22Rv1 (cell line): ENCODE results near the gene HBZ.

Experiments used
- H3K27ac ChIP-seq: fragments of 450-650 bp; 2 replicates; pipeline ENCODE4 v1.5.1; 2017
- ZFX ChIP-seq: fragments of 450-650 bp; IDR thresholded peaks from 2 replicates; pipeline ENCODE4 v1.6.1; 2017; ENCODE audit warnings: antibody characterized with exemption, borderline replicate concordance
- TF ChIP-seq, protein P1 (sequence below): fragments of 450-650 bp; IDR thresholded peaks from 2 replicates; pipeline ENCODE4 v1.5.1; 2017; ENCODE audit warnings: mild to moderate bottlenecking

The HBZ gene

DNA sequence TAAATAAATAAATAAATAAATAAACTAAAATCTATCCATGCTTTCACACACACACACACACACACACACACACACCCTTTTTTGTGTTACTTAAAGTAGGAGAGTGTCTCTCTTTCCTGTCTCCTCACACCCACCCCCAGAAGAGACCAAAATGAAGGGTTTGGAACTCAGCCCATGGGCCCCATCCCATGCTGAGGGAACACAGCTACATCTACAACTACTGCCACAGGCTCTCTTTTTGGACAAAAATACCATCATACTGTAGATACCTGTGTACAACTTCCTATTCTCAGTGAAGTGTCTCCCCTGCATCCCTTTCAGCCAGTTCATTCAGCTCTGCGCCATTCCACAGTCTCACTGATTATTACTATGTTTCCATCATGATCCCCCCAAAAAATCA is 18.3 kb downstream of the HBZ start:
- no peak overlapping the region for H3K27ac ChIP-seq
- no peak for TF ChIP-seq ZFX
- TF ChIP-seq, protein P1, sequence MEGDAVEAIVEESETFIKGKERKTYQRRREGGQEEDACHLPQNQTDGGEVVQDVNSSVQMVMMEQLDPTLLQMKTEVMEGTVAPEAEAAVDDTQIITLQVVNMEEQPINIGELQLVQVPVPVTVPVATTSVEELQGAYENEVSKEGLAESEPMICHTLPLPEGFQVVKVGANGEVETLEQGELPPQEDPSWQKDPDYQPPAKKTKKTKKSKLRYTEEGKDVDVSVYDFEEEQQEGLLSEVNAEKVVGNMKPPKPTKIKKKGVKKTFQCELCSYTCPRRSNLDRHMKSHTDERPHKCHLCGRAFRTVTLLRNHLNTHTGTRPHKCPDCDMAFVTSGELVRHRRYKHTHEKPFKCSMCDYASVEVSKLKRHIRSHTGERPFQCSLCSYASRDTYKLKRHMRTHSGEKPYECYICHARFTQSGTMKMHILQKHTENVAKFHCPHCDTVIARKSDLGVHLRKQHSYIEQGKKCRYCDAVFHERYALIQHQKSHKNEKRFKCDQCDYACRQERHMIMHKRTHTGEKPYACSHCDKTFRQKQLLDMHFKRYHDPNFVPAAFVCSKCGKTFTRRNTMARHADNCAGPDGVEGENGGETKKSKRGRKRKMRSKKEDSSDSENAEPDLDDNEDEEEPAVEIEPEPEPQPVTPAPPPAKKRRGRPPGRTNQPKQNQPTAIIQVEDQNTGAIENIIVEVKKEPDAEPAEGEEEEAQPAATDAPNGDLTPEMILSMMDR = no peak

DNA sequence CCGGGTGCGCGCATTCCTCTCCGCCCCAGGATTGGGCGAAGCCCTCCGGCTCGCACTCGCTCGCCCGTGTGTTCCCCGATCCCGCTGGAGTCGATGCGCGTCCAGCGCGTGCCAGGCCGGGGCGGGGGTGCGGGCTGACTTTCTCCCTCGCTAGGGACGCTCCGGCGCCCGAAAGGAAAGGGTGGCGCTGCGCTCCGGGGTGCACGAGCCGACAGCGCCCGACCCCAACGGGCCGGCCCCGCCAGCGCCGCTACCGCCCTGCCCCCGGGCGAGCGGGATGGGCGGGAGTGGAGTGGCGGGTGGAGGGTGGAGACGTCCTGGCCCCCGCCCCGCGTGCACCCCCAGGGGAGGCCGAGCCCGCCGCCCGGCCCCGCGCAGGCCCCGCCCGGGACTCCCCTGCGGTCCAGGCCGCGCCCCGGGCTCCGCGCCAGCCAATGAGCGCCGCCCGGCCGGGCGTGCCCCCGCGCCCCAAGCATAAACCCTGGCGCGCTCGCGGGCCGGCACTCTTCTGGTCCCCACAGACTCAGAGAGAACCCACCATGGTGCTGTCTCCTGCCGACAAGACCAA is 20.0 kb downstream of the HBZ start, which contains the start of gene HBA2:
HBA2 (plus strand) TSS at position 503 of the 568 bp plus-strand sequence; CDS start at position 540, 37 bp downstream.
- peak within 1 kb of the TSS; percentile 65 for H3K27ac ChIP-seq

DNA sequence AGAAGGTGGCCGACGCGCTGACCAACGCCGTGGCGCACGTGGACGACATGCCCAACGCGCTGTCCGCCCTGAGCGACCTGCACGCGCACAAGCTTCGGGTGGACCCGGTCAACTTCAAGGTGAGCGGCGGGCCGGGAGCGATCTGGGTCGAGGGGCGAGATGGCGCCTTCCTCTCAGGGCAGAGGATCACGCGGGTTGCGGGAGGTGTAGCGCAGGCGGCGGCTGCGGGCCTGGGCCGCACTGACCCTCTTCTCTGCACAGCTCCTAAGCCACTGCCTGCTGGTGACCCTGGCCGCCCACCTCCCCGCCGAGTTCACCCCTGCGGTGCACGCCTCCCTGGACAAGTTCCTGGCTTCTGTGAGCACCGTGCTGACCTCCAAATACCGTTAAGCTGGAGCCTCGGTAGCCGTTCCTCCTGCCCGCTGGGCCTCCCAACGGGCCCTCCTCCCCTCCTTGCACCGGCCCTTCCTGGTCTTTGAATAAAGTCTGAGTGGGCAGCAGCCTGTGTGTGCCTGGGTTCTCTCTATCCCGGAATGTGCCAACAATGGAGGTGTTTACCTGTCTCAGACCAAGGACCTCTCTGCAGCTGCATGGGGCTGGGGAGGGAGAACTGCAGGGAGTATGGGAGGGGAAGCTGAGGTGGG is 20.9 kb downstream of the HBZ start:
- H3K27ac ChIP-seq = peak overlapping the region; percentile 65

DNA sequence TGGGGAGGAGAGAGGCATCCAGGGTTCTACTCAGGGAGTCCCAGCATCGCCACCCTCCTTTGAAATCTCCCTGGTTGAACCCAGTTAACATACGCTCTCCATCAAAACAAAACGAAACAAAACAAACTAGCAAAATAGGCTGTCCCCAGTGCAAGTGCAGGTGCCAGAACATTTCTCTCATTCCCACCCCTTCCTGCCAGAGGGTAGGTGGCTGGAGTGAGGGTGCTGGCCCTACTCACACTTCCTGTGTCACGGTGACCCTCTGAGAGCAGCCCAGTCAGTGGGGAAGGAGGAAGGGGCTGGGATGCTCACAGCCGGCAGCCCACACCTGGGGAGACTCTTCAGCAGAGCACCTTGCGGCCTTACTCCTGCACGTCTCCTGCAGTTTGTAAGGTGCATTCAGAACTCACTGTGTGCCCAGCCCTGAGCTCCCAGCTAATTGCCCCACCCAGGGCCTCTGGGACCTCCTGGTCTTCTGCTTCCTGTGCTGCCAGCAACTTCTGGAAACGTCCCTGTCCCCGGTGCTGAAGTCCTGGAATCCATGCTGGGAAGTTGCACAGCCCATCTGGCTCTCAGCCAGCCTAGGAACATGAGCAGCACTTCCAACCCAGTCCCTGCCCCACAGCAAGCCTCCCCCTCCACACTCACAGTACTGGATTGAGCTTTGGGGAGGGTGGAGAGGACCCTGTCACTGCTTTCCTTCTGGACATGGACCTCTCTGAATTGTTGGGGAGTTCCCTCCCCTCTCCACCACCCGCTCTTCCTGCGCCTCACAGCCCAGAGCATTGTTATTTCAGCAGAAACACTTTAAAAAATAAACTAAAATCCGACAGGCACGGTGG is 21.7 kb downstream of the HBZ start:
- peak overlapping the region; percentile 70 for H3K27ac ChIP-seq

DNA sequence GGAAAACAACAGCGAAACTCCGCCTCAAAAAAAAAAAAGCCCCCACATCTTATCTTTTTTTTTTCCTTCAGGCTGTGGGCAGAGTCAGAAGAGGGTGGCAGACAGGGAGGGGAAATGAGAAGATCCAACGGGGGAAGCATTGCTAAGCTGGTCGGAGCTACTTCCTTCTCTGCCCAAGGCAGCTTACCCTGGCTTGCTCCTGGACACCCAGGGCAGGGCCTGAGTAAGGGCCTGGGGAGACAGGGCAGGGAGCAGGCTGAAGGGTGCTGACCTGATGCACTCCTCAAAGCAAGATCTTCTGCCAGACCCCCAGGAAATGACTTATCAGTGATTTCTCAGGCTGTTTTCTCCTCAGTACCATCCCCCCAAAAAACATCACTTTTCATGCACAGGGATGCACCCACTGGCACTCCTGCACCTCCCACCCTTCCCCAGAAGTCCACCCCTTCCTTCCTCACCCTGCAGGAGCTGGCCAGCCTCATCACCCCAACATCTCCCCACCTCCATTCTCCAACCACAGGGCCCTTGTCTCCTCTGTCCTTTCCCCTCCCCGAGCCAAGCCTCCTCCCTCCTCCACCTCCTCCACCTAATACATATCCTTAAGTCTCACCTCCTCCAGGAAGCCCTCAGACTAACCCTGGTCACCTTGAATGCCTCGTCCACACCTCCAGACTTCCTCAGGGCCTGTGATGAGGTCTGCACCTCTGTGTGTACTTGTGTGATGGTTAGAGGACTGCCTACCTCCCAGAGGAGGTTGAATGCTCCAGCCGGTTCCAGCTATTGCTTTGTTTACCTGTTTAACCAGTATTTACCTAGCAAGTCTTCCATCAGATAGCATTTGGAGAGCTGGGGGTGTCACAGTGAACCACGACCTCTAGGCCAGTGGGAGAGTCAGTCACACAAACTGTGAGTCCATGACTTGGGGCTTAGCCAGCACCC is 22.8 kb downstream of the HBZ start:
- peak overlapping the region; percentile 70 for H3K27ac ChIP-seq
- TF ChIP-seq ZFX = no peak
- TF ChIP-seq, protein P1 = no peak

DNA sequence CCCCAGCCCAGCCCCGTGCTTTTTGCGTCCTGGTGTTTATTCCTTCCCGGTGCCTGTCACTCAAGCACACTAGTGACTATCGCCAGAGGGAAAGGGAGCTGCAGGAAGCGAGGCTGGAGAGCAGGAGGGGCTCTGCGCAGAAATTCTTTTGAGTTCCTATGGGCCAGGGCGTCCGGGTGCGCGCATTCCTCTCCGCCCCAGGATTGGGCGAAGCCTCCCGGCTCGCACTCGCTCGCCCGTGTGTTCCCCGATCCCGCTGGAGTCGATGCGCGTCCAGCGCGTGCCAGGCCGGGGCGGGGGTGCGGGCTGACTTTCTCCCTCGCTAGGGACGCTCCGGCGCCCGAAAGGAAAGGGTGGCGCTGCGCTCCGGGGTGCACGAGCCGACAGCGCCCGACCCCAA is 23.6 kb downstream of the HBZ start:
- peak overlapping the region; percentile 70 for H3K27ac ChIP-seq

DNA sequence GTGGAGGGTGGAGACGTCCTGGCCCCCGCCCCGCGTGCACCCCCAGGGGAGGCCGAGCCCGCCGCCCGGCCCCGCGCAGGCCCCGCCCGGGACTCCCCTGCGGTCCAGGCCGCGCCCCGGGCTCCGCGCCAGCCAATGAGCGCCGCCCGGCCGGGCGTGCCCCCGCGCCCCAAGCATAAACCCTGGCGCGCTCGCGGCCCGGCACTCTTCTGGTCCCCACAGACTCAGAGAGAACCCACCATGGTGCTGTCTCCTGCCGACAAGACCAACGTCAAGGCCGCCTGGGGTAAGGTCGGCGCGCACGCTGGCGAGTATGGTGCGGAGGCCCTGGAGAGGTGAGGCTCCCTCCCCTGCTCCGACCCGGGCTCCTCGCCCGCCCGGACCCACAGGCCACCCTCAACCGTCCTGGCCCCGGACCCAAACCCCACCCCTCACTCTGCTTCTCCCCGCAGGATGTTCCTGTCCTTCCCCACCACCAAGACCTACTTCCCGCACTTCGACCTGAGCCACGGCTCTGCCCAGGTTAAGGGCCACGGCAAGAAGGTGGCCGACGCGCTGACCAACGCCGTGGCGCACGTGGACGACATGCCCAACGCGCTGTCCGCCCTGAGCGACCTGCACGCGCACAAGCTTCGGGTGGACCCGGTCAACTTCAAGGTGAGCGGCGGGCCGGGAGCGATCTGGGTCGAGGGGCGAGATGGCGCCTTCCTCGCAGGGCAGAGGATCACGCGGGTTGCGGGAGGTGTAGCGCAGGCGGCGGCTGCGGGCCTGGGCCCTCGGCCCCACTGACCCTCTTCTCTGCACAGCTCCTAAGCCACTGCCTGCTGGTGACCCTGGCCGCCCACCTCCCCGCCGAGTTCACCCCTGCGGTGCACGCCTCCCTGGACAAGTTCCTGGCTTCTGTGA is 24.3 kb downstream of the HBZ start, which contains the start of gene HBA1:
HBA1 (plus strand) TSS at position 204 of the 906 bp plus-strand sequence; CDS start at position 241, 37 bp downstream.
- peak within 1 kb of the TSS; percentile 70 for H3K27ac ChIP-seq

DNA sequence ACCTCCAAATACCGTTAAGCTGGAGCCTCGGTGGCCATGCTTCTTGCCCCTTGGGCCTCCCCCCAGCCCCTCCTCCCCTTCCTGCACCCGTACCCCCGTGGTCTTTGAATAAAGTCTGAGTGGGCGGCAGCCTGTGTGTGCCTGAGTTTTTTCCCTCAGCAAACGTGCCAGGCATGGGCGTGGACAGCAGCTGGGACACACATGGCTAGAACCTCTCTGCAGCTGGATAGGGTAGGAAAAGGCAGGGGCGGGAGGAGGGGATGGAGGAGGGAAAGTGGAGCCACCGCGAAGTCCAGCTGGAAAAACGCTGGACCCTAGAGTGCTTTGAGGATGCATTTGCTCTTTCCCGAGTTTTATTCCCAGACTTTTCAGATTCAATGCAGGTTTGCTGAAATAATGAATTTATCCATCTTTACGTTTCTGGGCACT is 25.0 kb downstream of the HBZ start:
- TF ChIP-seq ZFX = no peak
- TF ChIP-seq, protein P1 = no peak
- H3K27ac ChIP-seq = no peak overlapping the region

DNA sequence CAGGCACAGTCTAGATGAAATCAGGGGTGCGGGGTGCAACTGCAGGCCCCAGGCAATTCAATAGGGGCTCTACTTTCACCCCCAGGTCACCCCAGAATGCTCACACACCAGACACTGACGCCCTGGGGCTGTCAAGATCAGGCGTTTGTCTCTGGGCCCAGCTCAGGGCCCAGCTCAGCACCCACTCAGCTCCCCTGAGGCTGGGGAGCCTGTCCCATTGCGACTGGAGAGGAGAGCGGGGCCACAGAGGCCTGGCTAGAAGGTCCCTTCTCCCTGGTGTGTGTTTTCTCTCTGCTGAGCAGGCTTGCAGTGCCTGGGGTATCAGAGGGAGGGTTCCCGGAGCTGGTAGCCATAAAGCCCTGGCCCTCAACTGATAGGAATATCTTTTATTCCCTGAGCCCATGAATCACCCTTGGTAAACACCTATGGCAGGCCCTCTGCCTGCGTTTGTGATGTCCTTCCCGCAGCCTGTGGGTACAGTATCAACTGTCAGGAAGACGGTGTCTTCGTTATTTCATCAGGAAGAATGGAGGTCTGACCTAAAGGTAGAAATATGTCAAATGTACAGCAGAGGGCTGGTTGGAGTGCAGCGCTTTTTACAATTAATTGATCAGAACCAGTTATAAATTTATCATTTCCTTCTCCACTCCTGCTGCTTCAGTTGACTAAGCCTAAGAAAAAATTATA is 25.7 kb downstream of the HBZ start:
- TF ChIP-seq ZFX = no peak
- TF ChIP-seq, protein P1 = no peak
- H3K27ac ChIP-seq = no peak overlapping the region
